ENCODE measurements around the gene IKZF1. TPM values are rescaled to one million over a fixed set of nuclear protein-coding genes. Genes with fewer than 3 reads are reported as not detected.

The IKZF1 gene
- total and polyA plus RNA-seq, 2 of the 4 experiments (the other 2 are of a cell fraction), result not detected

- no peak overlapping the region for H3K4me2 ChIP-seq (ENCODE audit: low read depth, low read length)
- H3K4me1 ChIP-seq (ENCODE audit: control insufficient read depth, insufficient read depth, low read length), result no peaks in the 10 kb centered on the region
- dilution Hi-C loops (cut with HindIII; ENCODE audit: low sequenced_read_pairs, unreplicated experiment) (no loop called here), in situ Hi-C loops (cut with MboI; ENCODE audit: low sequenced_read_pairs) (no loop called here), intact Hi-C loops (cut with micrococcal nuclease) (no loop called here)
- H2BK20ac ChIP-seq (ENCODE audit: low read depth, low read length), result no peak overlapping the region
- no peak overlapping the region for H3K56ac ChIP-seq (ENCODE audit: extremely low read depth, insufficient read depth, low read length)
- H3K27me3 ChIP-seq (ENCODE audit: control insufficient read depth, insufficient read depth, low read length), result no peaks in the 10 kb centered on the region
- no peak overlapping the region for H2AK9ac ChIP-seq (replicated peaks; ENCODE audit: low read depth, low read length, poor library complexity)
- H4K20me1 ChIP-seq (ENCODE audit: insufficient read depth, low read length), result no peaks in the 10 kb centered on the region
- no peak overlapping the region for H3K9ac ChIP-seq (ENCODE audit: low read depth, low read length)
- H4K91ac ChIP-seq (ENCODE audit: insufficient read depth, low read depth, low read length), result no peak overlapping the region
- H3K23ac ChIP-seq (ENCODE audit: low read depth, low read length), result no peak overlapping the region
- no peak overlapping the region for H3K18ac ChIP-seq (ENCODE audit: low read depth, low read length)
- DNase-seq (no peak), ATAC-seq (ENCODE audit: low read depth) (no peak)
- H2BK15ac ChIP-seq (ENCODE audit: low read depth, low read length), result no peak overlapping the region
- no peak overlapping the region for H4K8ac ChIP-seq (ENCODE audit: low read depth in 2 of 2, low read length in 2 of 2)
- H3K36me3 ChIP-seq (ENCODE audit: control insufficient read depth, insufficient read depth, low read length), result no peaks in the 10 kb centered on the region
- H2BK5ac ChIP-seq (ENCODE audit: low read depth, low read length, poor library complexity, severe bottlenecking), result no peak overlapping the region
- no peak overlapping the region for H2AK5ac ChIP-seq (ENCODE audit: low read depth, low read length)
- H4K5ac ChIP-seq (ENCODE audit: low read depth, low read length), result no peak overlapping the region
- no peak overlapping the region for H3K14ac ChIP-seq (replicated peaks; ENCODE audit: low read depth, low read length)
- no peaks in the 10 kb centered on the region for H3K9me1 ChIP-seq (ENCODE audit: insufficient read depth, low read length)
- H3K27ac ChIP-seq (ENCODE audit: insufficient read depth, low read length), result no peak overlapping the region
- no CpG with 5 or more reads among the region's 7 CpGs for WGBS, 2 experiments (ENCODE audit: extremely low coverage in 2 of 2, insufficient read length in 1 of 2)
- no TSS peak for BruUV-seq (replicated peaks)
- TF ChIP-seq ELK1 (IDR thresholded peaks at IDR 0.05; ENCODE audit: borderline replicate concordance, low read depth, low read length), result no peak
- TF ChIP-seq BHLHE40 (IDR thresholded peaks at IDR 0.05; ENCODE audit: low read depth, low read length), result no peak
- TF ChIP-seq USF2 (IDR thresholded peaks at IDR 0.05; ENCODE audit: low read depth, low read length), result no peak
- no peak for TF ChIP-seq MXI1 (IDR thresholded peaks at IDR 0.05; ENCODE audit: borderline replicate concordance, low read depth, low read length)
- no peak for TF ChIP-seq POLR2A (IDR thresholded peaks at IDR 0.05; ENCODE audit: low read depth, low read length)
- no peak for TF ChIP-seq NFE2L2 (IDR thresholded peaks at IDR 0.05; ENCODE audit: low read depth, low read length)
- no peak for TF ChIP-seq MAZ (IDR thresholded peaks at IDR 0.05; ENCODE audit: borderline replicate concordance, low read depth, low read length)
- TF ChIP-seq SMC3 (IDR thresholded peaks at IDR 0.05; ENCODE audit: low read depth, low read length), result no peak
- TF ChIP-seq FOS (IDR thresholded peaks at IDR 0.05; ENCODE audit: low read depth, low read length), result no peak
- no peak for TF ChIP-seq RAD21 (IDR thresholded peaks at IDR 0.05; ENCODE audit: low read length)
- no peaks in the 10 kb centered on the region for H3K79me1 ChIP-seq (ENCODE audit: low read depth in 1 of 2, low read length in 2 of 2)
- H3K9me3 ChIP-seq (ENCODE audit: control insufficient read depth, insufficient read depth, low read length), result no peaks in the 10 kb centered on the region
- POLR2A ChIA-PET (ENCODE audit: unreplicated experiment), result no interaction called here
- CTCF ChIA-PET, result no interaction called here
- H3K4me3 ChIP-seq (ENCODE audit: insufficient read depth, low read depth, low read length), result no peak overlapping the region
- H2AFZ ChIP-seq (replicated peaks; ENCODE audit: low read length, poor library complexity), result no peak overlapping the region
- no peak overlapping the region for H2BK120ac ChIP-seq (ENCODE audit: low read depth, low read length)
- H3K4ac ChIP-seq (ENCODE audit: low read depth, low read length), result no peak overlapping the region
These were observed 10.9 kb upstream of the IKZF1 start for GRCh38 chr7:50293509-50294179.
